HG03457 (cell line): ENCODE measurements around the gene AKAP9.
A peak's percentile ranks its signal among the peaks of the same experiment; 100 is the strongest.
"Not testable (repeated sequence)": the region's sequence is repeated elsewhere in the genome, so short reads cannot be mapped to it uniquely, and the experiment has no call there.

Experiments used
- ATAC-seq: cut with Tn5 transposase; IDR thresholded peaks from one replicate; pipeline ENCODE4 v1.9.1; 2021; ENCODE audit warnings: moderate number of reproducible peaks; ENCODE audit not compliant: unreplicated experiment

AKAP9 gene

GRCh38 chr7:91944970-91945369 is 4.3 kb downstream of the AKAP9 start:
- ATAC-seq: not testable (repeated sequence)

GRCh38 chr7:91945476-91945875 is 4.8 kb downstream of the AKAP9 start:
- ATAC-seq: no peak

- no peak for ATAC-seq
These were observed 5.9 kb downstream of the AKAP9 start for GRCh38 chr7:91946549-91946948.

GRCh38 chr7:91947948-91948347 is 7.3 kb downstream of the AKAP9 start:
- no peak for ATAC-seq

- peak; percentile 46 for ATAC-seq
These were observed 8.8 kb downstream of the AKAP9 start for GRCh38 chr7:91949221-91950009.

GRCh38 chr7:91953618-91954017 is 13.0 kb downstream of the AKAP9 start:
- no peak for ATAC-seq

- not testable (repeated sequence) for ATAC-seq
These were observed 15.8 kb downstream of the AKAP9 start for GRCh38 chr7:91956464-91956863.

- ATAC-seq: no peak
These were observed 16.6 kb downstream of the AKAP9 start for GRCh38 chr7:91957232-91957631.

GRCh38 chr7:91957823-91958222 is 17.2 kb downstream of the AKAP9 start:
- ATAC-seq: no peak

- ATAC-seq: no peak
These were observed 18.4 kb downstream of the AKAP9 start for GRCh38 chr7:91959023-91959422.

- ATAC-seq: no peak
These were observed 21.2 kb downstream of the AKAP9 start for GRCh38 chr7:91961816-91962215.

GRCh38 chr7:91962419-91962818 is 21.8 kb downstream of the AKAP9 start:
- no peak for ATAC-seq

- ATAC-seq: not testable (repeated sequence)
These were observed 26.9 kb downstream of the AKAP9 start for GRCh38 chr7:91967513-91967912.

GRCh38 chr7:91973639-91974038 is 33.0 kb downstream of the AKAP9 start:
- ATAC-seq: no peak

- no peak for ATAC-seq
These were observed 33.4 kb downstream of the AKAP9 start for GRCh38 chr7:91974066-91974465.

GRCh38 chr7:91976743-91977142 is 36.1 kb downstream of the AKAP9 start:
- no peak for ATAC-seq

GRCh38 chr7:91979590-91979989 is 38.9 kb downstream of the AKAP9 start:
- ATAC-seq: no peak

GRCh38 chr7:91982352-91982751 is 41.7 kb downstream of the AKAP9 start:
- ATAC-seq: not testable (repeated sequence)

GRCh38 chr7:91988213-91988612 is 47.6 kb downstream of the AKAP9 start:
- no peak for ATAC-seq

- ATAC-seq: peak; percentile 40
These were observed 53.3 kb downstream of the AKAP9 start for GRCh38 chr7:91993976-91994375.

GRCh38 chr7:91995391-91996105 is 54.9 kb downstream of the AKAP9 start:
- peak; percentile 82 for ATAC-seq
